ENCODE results near the gene SMCO2. TPM values are rescaled to one million over a fixed set of nuclear protein-coding genes. Genes with fewer than 3 reads are reported as not detected.

SMCO2 gene
- total RNA-seq, 1 experiment from 2014 or later, result 0.20 TPM

GRCh38 chr12:27424631-27425230, 21.8 kb upstream of the SMCO2 start:
- no CpG with 5 or more reads among the region's 4 CpGs for WGBS (ENCODE audit: extremely low coverage, insufficient read length, low lambda C conversion rate)
- H3K4me1 Mint-ChIP-seq, result peaks cover 10% of the 10 kb centered on the region in 2 experiments

More at GRCh38 chr12:27424631-27425230, 21.8 kb upstream of the SMCO2 start:
- H3K27me3 Mint-ChIP-seq (ENCODE audit: low read depth), result no peaks in the 10 kb centered on the region
- H3K4me3 Mint-ChIP-seq, result no peak overlapping the region
- Histone ChIP-seq H3K4ac (ENCODE audit: low read depth, low read length) (no peak overlapping the region), H3K56ac (ENCODE audit: insufficient read length, low read depth, low read length) (no peak overlapping the region), H4K5ac (ENCODE audit: insufficient read length, low read depth, low read length) (no peak overlapping the region), H3K79me2 (ENCODE audit: insufficient read depth, low read length) (no peaks in the 10 kb centered on the region), H2BK12ac (ENCODE audit: insufficient read length, low read depth, low read length) (no peak overlapping the region), H3T11ph (ENCODE audit: low read length) (no peak overlapping the region), H3K9me3 (ENCODE audit: control insufficient read depth, low read depth, low read length) (no peaks in the 10 kb centered on the region), H2BK120ac (ENCODE audit: low read depth, low read length, poor library complexity, severe bottlenecking) (no peak overlapping the region), H3K4me1 (ENCODE audit: insufficient read depth, low read length) (no peaks in the 10 kb centered on the region), H3K9ac (ENCODE audit: extremely low read depth, insufficient read length, low read length) (no peak overlapping the region), H3K18ac (ENCODE audit: insufficient read length, low read depth, low read length) (no peak overlapping the region), H3K23me2 (ENCODE audit: insufficient read length, low read depth, low read length, poor library complexity, severe bottlenecking) (no peaks in the 10 kb centered on the region), H3K27me3 (ENCODE audit: insufficient read depth, low read length) (no peaks in the 10 kb centered on the region), H4K20me1 (ENCODE audit: control insufficient read depth, insufficient read depth, insufficient read length) (no peaks in the 10 kb centered on the region), H2BK5ac (ENCODE audit: insufficient read length, low read length) (no peak overlapping the region), H2BK15ac (ENCODE audit: low read depth, low read length) (no peak overlapping the region), H3K4me2 (ENCODE audit: insufficient read depth, insufficient read length, low read length) (no peak overlapping the region), H3K79me1 (ENCODE audit: insufficient read depth, low read depth, low read length, poor library complexity, severe bottlenecking) (no peaks in the 10 kb centered on the region), H2AK5ac (ENCODE audit: insufficient read length, low read length) (no peak overlapping the region), H3K23ac (ENCODE audit: insufficient read length, low read depth, low read length) (no peak overlapping the region), H3K14ac (ENCODE audit: insufficient read depth, low read length) (no peak overlapping the region), H3K27ac (ENCODE audit: insufficient read length, low read depth, low read length) (no peak overlapping the region), H2AFZ (ENCODE audit: low read length) (no peak overlapping the region), H4K8ac (replicated peaks; ENCODE audit: insufficient read length, low read depth, low read length) (no peak overlapping the region), H2BK20ac (ENCODE audit: low read depth, low read length, poor library complexity, severe bottlenecking) (no peak overlapping the region), H4K91ac (ENCODE audit: insufficient read length, low read depth, low read length) (no peak overlapping the region)
- no peaks in the 10 kb centered on the region for H3K9me3 Mint-ChIP-seq
- peak overlapping the region; percentile 28 to 79 (median 64); a peak in 3 of 7 replicates for H3K27ac Mint-ChIP-seq
- peaks cover 4 to 10% (median 5%) of the 10 kb centered on the region in 3 experiments; a peak in 3 of 7 replicates for H3K36me3 Mint-ChIP-seq (ENCODE audit: insufficient read depth in 1 of 3, low read depth in 3 of 3)
- TF ChIP-seq CTCF (conservative IDR thresholded peaks at IDR 0.05), result peak; percentile 70
- DNase-seq, result no peak
